K562 (cell line): Measurements from ENCODE around the gene GPR15LG. TPM values are rescaled to one million over a fixed set of nuclear protein-coding genes. Genes with fewer than 3 reads are reported as not detected.

Experiments used
- ATAC-seq: fragments of 200-7000 bp; cut with Tn5 transposase; 3 replicates; pipeline ENCODE4 v1.9.1; 2020; ENCODE audit warnings: moderate library complexity
- BruUV-seq: library from RNA; stranded (reverse); fragments of 400-500 nt; replicated peaks from 2 replicates; lab custom pipeline; 2021; lab: Mats Ljungman, UMichigan
- CTCF ChIA-PET: fragments of 300-600 bp; formaldehyde crosslinking; extraction: SDS; loops from one replicate; lab custom pipeline; 2021; ENCODE audit warnings: low intra/inter-chr PET ratio; lab: Yijun Ruan, JAX
- POLR2A ChIA-PET: fragments of 300-600, 350-650 bp; sonication (Branson Sonifier 250); formaldehyde crosslinking; extraction: SDS; loops from one replicate; lab custom pipeline; 2021; ENCODE audit warnings: antibody characterized with exemption, inconsistent platforms; lab: Yijun Ruan, JAX
- DNase-seq, 4 experiments: peaks; one replicate each; pipeline versions ENCODE4 v3.0.0 to v3.0.0-alpha.2; 2011 to 2018; ENCODE audit warnings: low spot score in 3 of 4, mixed read lengths in 3 of 4; ENCODE audit errors: extremely low read depth in 1 of 4
- FAIRE-seq: peaks from 2 replicates; lab custom pipeline; 2011; peaks lifted over from hg19 to GRCh38; lab: Jason Lieb, UNC
- H2AFZ ChIP-seq: 2 replicates; pipeline ENCODE4 v1.6.0; 2011; ENCODE audit warnings: low read depth, low read length, control low read depth, inconsistent platforms
- H3K27ac ChIP-seq: fragments of 200-600 bp; 3 replicates; pipeline ENCODE4 v1.8.0; 2011; ENCODE audit warnings: low read depth, mild to moderate bottlenecking, control low read depth, inconsistent platforms, low read length, moderate library complexity, mixed read lengths; ENCODE audit errors: extremely low read depth
- H3K27me3 ChIP-seq, 2 experiments: fragments of 300-600 bp in 1 of 2; 2 replicates in 1 of 2; 3 replicates in 1 of 2; pipeline versions ENCODE4 v1.6.0 to v1.8.0; 2011; ENCODE audit warnings: inconsistent platforms in 2 of 2, low read length in 2 of 2, mild to moderate bottlenecking in 1 of 2, mixed read lengths in 1 of 2, moderate library complexity in 1 of 2; ENCODE audit not compliant: control insufficient read depth in 2 of 2, insufficient read depth in 2 of 2
- H3K36me3 ChIP-seq: fragments of 300-600 bp; 3 replicates; pipeline ENCODE4 v1.8.0; 2011; ENCODE audit warnings: mild to moderate bottlenecking, low read length, inconsistent platforms; ENCODE audit not compliant: control insufficient read depth, insufficient read depth
- H3K4me1 ChIP-seq, 2 experiments: fragments of 200-600 bp in 1 of 2; replicated peaks in 1 of 2; 2 replicates in 1 of 2; 3 replicates in 1 of 2; pipeline versions ENCODE4 v1.5.1 to v1.8.0; 2011; ENCODE audit warnings: inconsistent platforms in 2 of 2, low read length in 2 of 2, mild to moderate bottlenecking in 1 of 2, mixed read lengths in 1 of 2, moderate library complexity in 1 of 2; ENCODE audit not compliant: control insufficient read depth in 2 of 2, insufficient read depth in 2 of 2
- H3K4me2 ChIP-seq: 2 replicates; pipeline ENCODE4 v1.6.1; 2011; ENCODE audit warnings: low read length, control low read depth, inconsistent platforms, mixed read lengths; ENCODE audit not compliant: insufficient read depth
- H3K4me3 ChIP-seq: fragments of 200-600 bp; sonication (generic), shearing (Covaris generic); 2 replicates; pipeline ENCODE4 v1.5.1; 2016; ENCODE audit warnings: control low read depth, inconsistent platforms
- H3K79me2 ChIP-seq: fragments of 200-600 bp; 3 replicates; pipeline ENCODE4 v1.8.0; 2011; ENCODE audit warnings: low read length, inconsistent platforms; ENCODE audit not compliant: control insufficient read depth, insufficient read depth
- H3K9ac ChIP-seq, 2 experiments: 2 replicates each; pipeline versions ENCODE4 v1.6.0 to v1.6.1; 2011; ENCODE audit warnings: low read depth in 2 of 2, low read length in 2 of 2, control low read depth in 1 of 2, inconsistent platforms in 1 of 2, mild to moderate bottlenecking in 1 of 2, mixed read lengths in 1 of 2; ENCODE audit not compliant: insufficient read depth in 1 of 2
- H3K9me1 ChIP-seq: one replicate; pipeline ENCODE4 v1.6.0; 2011; ENCODE audit warnings: inconsistent platforms, mild to moderate bottlenecking, low read length, moderate library complexity; ENCODE audit not compliant: control insufficient read depth, insufficient read depth
- H3K9me3 ChIP-seq: replicated peaks from 2 replicates; pipeline ENCODE4 v1.5.1; 2011; ENCODE audit warnings: low read depth, low read length, inconsistent platforms; ENCODE audit not compliant: control insufficient read depth, insufficient read depth
- H4K20me1 ChIP-seq: replicated peaks from 2 replicates; pipeline ENCODE4 v1.6.1; 2011; ENCODE audit warnings: low read length, inconsistent platforms, mixed read lengths; ENCODE audit not compliant: control insufficient read depth, insufficient read depth
- DIDO1 ChIP-seq: fragments of 450-650 bp; IDR thresholded peaks from 2 replicates; pipeline ENCODE4 v1.6.1; 2016; ENCODE audit warnings: low read depth, missing biosample characterization, missing genetic modification characterization
- ETS2 ChIP-seq: IDR thresholded peaks from 2 replicates; pipeline ENCODE4 v1.6.1; 2016; ENCODE audit warnings: borderline replicate concordance, missing genetic modification characterization, mild to moderate bottlenecking, moderate library complexity, missing compliant biosample characterization; ENCODE audit not compliant: poor library complexity, severe bottlenecking
- HMGN3 ChIP-seq: IDR thresholded peaks from 2 replicates; pipeline ENCODE4 v1.6.1; 2011; ENCODE audit warnings: borderline replicate concordance, low read depth, mild to moderate bottlenecking, mixed read lengths, low read length; ENCODE audit not compliant: insufficient read length; ENCODE audit errors: extremely low read depth
- HNRNPH1 ChIP-seq: fragments of 200-400 bp; formaldehyde crosslinking; optimal IDR thresholded peaks from 2 replicates; pipeline ENCODE3; 2017; ENCODE audit warnings: low read depth, mild to moderate bottlenecking, low read length, moderate library complexity
- MAFF ChIP-seq: IDR thresholded peaks from 2 replicates; pipeline ENCODE4 v1.6.1; 2012; ENCODE audit warnings: low read length, improper control_type of control experiment
- MCM7 ChIP-seq, 2 experiments: fragments of 450-650 bp; IDR thresholded peaks; 2 replicates each; pipeline ENCODE4 v1.6.1; 2016 to 2018
- NFE2 ChIP-seq: IDR thresholded peaks from 2 replicates; pipeline ENCODE4 v1.6.1; 2014; ENCODE audit warnings: antibody characterized with exemption, low read depth
- NFYB ChIP-seq: IDR thresholded peaks from 2 replicates; pipeline ENCODE4 v1.6.1; 2011; ENCODE audit warnings: mild to moderate bottlenecking, moderate library complexity; ENCODE audit not compliant: insufficient read length; ENCODE audit errors: extremely low read depth
- RAD51 ChIP-seq: fragments of 450-650 bp; IDR thresholded peaks from 2 replicates; pipeline ENCODE4 v1.7.1; 2016; ENCODE audit warnings: low read depth, mild to moderate bottlenecking, borderline replicate concordance
- RFX5 ChIP-seq: IDR thresholded peaks from 2 replicates; pipeline ENCODE4 v1.6.1; 2011; ENCODE audit warnings: low read depth, mild to moderate bottlenecking, improper control_type of control experiment, low read length
- SMC3 ChIP-seq: conservative IDR thresholded peaks from 2 replicates; pipeline ENCODE4 v1.6.1; 2011; ENCODE audit warnings: low read depth, low read length, improper control_type of control experiment; ENCODE audit not compliant: insufficient read depth
- TAL1 ChIP-seq: fragments of 450-650 bp; IDR thresholded peaks from 2 replicates; pipeline ENCODE4 v1.6.1; 2016; ENCODE audit warnings: mild to moderate bottlenecking
- TFAM ChIP-seq: fragments of 250-450 bp; sonication (Bioruptor Pico); conservative IDR thresholded peaks from 2 replicates; pipeline ENCODE4 v1.5.0; 2021; ENCODE audit warnings: mild to moderate bottlenecking, moderate library complexity
- ZEB2 ChIP-seq: fragments of 450-650 bp; IDR thresholded peaks from 2 replicates; pipeline ENCODE4 v1.6.1; 2016
- ZNF140 ChIP-seq: fragments of 250-450 bp; sonication (Bioruptor Pico); IDR thresholded peaks from 2 replicates; pipeline ENCODE4 v1.8.0; 2021; ENCODE audit warnings: moderate library complexity, mild to moderate bottlenecking, inconsistent platforms
- ZNF445 ChIP-seq: fragments of 250-450 bp; sonication (Bioruptor Pico); IDR thresholded peaks from 2 replicates; pipeline ENCODE4 v1.4.0; 2020; ENCODE audit warnings: low read depth, mild to moderate bottlenecking, moderate library complexity
- ZNF507 ChIP-seq: conservative IDR thresholded peaks from 2 replicates; pipeline ENCODE4 v1.6.1; 2017; ENCODE audit warnings: missing genetic modification characterization, missing compliant biosample characterization
- WGBS: fragments of 100-300 bp; shearing (Covaris generic); methylation state at CpG from one replicate; pipeline ENCODE4 v1.1.6; 2016; ENCODE audit warnings: low coverage, mixed read lengths; ENCODE audit not compliant: insufficient coverage; ENCODE audit errors: missing lambda C conversion rate; 5-methylcytosine and 5-hydroxymethylcytosine counted together
- in situ Hi-C: fragments of 300-500 bp; cut with MboI; formaldehyde crosslinking; loops from 4 replicates; pipeline ENCODE4 v1.15.0; 2018; ENCODE audit warnings: inconsistent platforms, mixed read lengths
- intact Hi-C: fragments of 100-400 bp; cut with micrococcal nuclease; formaldehyde crosslinking; loops from 2 replicates; pipeline ENCODE4 v1.14.2; 2022
- polyA plus RNA-seq, 8 experiments: library from polyadenylated mRNA; depleted of rRNA in 4 of 8; stranded (reverse) in 5 of 8; unstranded in 3 of 8; fragments of >200 nt; fragmentation: Nextera tagmentation in 2 of 8; fragmentation: Illumina TruSeq in 1 of 8; extraction: Ambion mirVana in 2 of 8; extraction: Trizol in 1 of 8; gene quantifications; 2 replicates each; pipeline versions ENCODE4 v1.2.1 to v1.2.3, GENCODE V29; 2011 to 2014; ENCODE audit warnings: inconsistent platforms in 1 of 8, missing spikeins in 1 of 8
- total RNA-seq, 7 experiments: library from RNA; depleted of rRNA in 6 of 7; stranded (reverse); fragments of >200 nt in 6 of 7; fragmentation: Illumina TruSeq in 2 of 7; extraction: Trizol in 2 of 7; gene quantifications; 2 replicates each; pipeline versions ENCODE4 v1.2.1 to v1.2.3, GENCODE V29; 2011 to 2021; ENCODE audit warnings: low replicate concordance in 1 of 7
- TF ChIP-seq, protein P1 (sequence below): IDR thresholded peaks from 2 replicates; pipeline ENCODE4 v1.6.1; 2016; ENCODE audit warnings: missing genetic modification characterization, missing compliant biosample characterization
- TF ChIP-seq, protein P2 (sequence below): sonication (generic); formaldehyde crosslinking; IDR thresholded peaks from 2 replicates; pipeline ENCODE4 v1.8.1; 2023; ENCODE audit warnings: mild to moderate bottlenecking, missing genetic modification reagents
- TF ChIP-seq, protein P3 (sequence below): IDR thresholded peaks from 2 replicates; pipeline ENCODE4 v1.6.1; 2012; ENCODE audit warnings: low read depth, low read length, improper control_type of control experiment, borderline replicate concordance

GPR15LG gene
- total and polyA plus RNA-seq, 9 of the 15 experiments (the other 6 are each of a cell fraction or from before 2014, with no cell fraction given): 0.51 TPM; not detected in 8

DNA sequence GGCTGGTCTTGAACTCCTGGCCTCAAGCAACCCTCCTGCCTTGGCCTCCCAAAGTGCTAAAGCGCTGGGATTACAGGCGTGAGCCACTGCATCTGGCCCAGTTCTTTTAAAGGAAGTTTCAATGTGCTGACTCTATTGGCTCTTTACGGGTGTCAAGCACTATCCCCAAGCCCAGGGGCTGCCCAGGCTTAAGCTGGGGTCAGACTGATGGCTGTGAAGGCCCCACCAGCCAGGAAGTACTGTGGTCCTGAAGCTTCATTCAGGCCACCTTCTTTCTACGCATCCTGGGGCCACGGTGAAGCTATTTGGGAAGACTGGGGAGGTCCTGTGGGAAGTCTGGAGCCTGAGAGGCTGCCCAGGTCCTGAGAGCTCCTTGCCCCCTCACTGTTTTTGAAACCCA is 8.0 kb downstream of the GPR15LG start:
- no peak overlapping the region for H3K27ac ChIP-seq
- H2AFZ ChIP-seq: no peak overlapping the region
- FAIRE-seq: no peak
- TF ChIP-seq NFYB (no peak), ZEB2 (no peak), DIDO1 (tag) (no peak), ETS2 (tag) (no peak), ZNF445 (no peak), TAL1 (no peak), RFX5 (no peak), NFE2 (no peak), RAD51 (no peak), SMC3 (no peak), MCM7 (IDR thresholded peaks at IDR 0.05) (no peak), HMGN3 (no peak), ZNF507 (tag) (no peak), ZNF140 (CRISPR knock-in tag) (no peak), TFAM (no peak), HNRNPH1 (no peak), MAFF (no peak)
- TF ChIP-seq, protein P1, sequence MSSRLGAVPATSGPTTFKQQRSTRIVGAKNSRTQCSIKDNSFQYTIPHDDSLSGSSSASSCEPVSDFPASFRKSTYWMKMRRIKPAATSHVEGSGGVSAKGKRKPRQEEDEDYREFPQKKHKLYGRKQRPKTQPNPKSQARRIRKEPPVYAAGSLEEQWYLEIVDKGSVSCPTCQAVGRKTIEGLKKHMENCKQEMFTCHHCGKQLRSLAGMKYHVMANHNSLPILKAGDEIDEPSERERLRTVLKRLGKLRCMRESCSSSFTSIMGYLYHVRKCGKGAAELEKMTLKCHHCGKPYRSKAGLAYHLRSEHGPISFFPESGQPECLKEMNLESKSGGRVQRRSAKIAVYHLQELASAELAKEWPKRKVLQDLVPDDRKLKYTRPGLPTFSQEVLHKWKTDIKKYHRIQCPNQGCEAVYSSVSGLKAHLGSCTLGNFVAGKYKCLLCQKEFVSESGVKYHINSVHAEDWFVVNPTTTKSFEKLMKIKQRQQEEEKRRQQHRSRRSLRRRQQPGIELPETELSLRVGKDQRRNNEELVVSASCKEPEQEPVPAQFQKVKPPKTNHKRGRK (tag): no peak
- TF ChIP-seq, protein P2, sequence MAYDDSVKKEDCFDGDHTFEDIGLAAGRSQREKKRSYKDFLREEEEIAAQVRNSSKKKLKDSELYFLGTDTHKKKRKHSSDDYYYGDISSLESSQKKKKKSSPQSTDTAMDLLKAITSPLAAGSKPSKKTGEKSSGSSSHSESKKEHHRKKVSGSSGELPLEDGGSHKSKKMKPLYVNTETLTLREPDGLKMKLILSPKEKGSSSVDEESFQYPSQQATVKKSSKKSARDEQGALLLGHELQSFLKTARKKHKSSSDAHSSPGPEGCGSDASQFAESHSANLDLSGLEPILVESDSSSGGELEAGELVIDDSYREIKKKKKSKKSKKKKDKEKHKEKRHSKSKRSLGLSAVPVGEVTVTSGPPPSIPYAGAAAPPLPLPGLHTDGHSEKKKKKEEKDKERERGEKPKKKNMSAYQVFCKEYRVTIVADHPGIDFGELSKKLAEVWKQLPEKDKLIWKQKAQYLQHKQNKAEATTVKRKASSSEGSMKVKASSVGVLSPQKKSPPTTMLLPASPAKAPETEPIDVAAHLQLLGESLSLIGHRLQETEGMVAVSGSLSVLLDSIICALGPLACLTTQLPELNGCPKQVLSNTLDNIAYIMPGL (CRISPR knock-in tag): no peak
- TF ChIP-seq, protein P3, sequence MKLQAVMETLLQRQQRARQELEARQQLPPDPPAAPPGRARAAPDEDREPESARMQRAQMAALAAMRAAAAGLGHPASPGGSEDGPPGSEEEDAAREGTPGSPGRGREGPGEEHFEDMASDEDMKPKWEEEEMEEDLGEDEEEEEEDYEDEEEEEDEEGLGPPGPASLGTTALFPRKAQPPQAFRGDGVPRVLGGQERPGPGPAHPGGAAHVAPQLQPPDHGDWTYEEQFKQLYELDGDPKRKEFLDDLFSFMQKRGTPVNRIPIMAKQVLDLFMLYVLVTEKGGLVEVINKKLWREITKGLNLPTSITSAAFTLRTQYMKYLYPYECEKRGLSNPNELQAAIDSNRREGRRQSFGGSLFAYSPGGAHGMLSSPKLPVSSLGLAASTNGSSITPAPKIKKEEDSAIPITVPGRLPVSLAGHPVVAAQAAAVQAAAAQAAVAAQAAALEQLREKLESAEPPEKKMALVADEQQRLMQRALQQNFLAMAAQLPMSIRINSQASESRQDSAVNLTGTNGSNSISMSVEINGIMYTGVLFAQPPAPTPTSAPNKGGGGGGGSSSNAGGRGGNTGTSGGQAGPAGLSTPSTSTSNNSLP: no peak
- no TSS peak for BruUV-seq
- no peaks in the 10 kb centered on the region; the same call in 1 of the 2 replicates for H4K20me1 ChIP-seq
- H3K9ac ChIP-seq: no peak overlapping the region
- POLR2A ChIA-PET: interaction anchor here (1.3 to 2.8 kb wide), 3 partner anchors 16 to 42 kb away, joined by 3 to 8 read pairs (median 3); partner anchors contain the start of gene GHITM
- in situ Hi-C loops: no loop called here
- intact Hi-C loops: no loop called here
- H3K27me3 ChIP-seq: peaks cover 9 to 34% of the 10 kb centered on the region in 2 experiments; a peak in 4 of 5 replicates
- no peaks in the 10 kb centered on the region for H3K36me3 ChIP-seq
- H3K79me2 ChIP-seq: no peaks in the 10 kb centered on the region
- ATAC-seq: no peak
- H3K9me1 ChIP-seq: no peaks in the 10 kb centered on the region
- no peak for DNase-seq
- CTCF ChIA-PET: no interaction called here
- H3K4me2 ChIP-seq: no peak overlapping the region
- WGBS: 3% methylated on average over 5 of the region's 5 CpGs
- H3K4me1 ChIP-seq: no peaks in the 10 kb centered on the region; a peak in 1 of 5 replicates
- no peak overlapping the region for H3K4me3 ChIP-seq
- H3K9me3 ChIP-seq: no peaks in the 10 kb centered on the region
